Measurements from ENCODE around the gene F5. TPM values are rescaled to one million over a fixed set of nuclear protein-coding genes. Genes with fewer than 3 reads are reported as not detected.

Gene F5
- polyA plus RNA-seq, 3 donors = 6.5 to 14.5 (median 7.1) TPM

- H3K4me3 ChIP-seq (replicated peaks in 1 of 3; ENCODE audit: low read depth in 2 of 3, low read length in 3 of 3) = no peak overlapping the region
- H3K27ac Mint-ChIP-seq = no peak overlapping the region
- H3K27me3 ChIP-seq (ENCODE audit: control insufficient read depth in 2 of 2, insufficient read depth in 2 of 2, low read length in 2 of 2) = no peaks in the 10 kb centered on the region
- H3K4me2 ChIP-seq (replicated peaks; ENCODE audit: extremely low read depth, low read length, poor library complexity, severe bottlenecking) = no peak overlapping the region
- H3K27ac ChIP-seq (ENCODE audit: low read depth in 1 of 2, low read length in 2 of 2) = no peak overlapping the region
- H3K79me2 ChIP-seq (ENCODE audit: insufficient read depth, low read length) = no peaks in the 10 kb centered on the region
- no peak for DNase-seq
- H3K4me3 Mint-ChIP-seq = no peak overlapping the region
- H3K36me3 ChIP-seq (replicated peaks in 1 of 2; ENCODE audit: control insufficient read depth in 1 of 2, insufficient read depth in 2 of 2, low read length in 2 of 2) = no peaks in the 10 kb centered on the region
- H3K36me3 Mint-ChIP-seq = peaks cover 0 to 2% of the 10 kb centered on the region in 2 donors
- WGBS (ENCODE audit: insufficient coverage) = 75% methylated on average over 1 of the region's 3 CpGs
- no peaks in the 10 kb centered on the region for H3K9me3 Mint-ChIP-seq
- no peaks in the 10 kb centered on the region for H3K9me3 ChIP-seq (replicated peaks in 1 of 2; ENCODE audit: control insufficient read depth in 1 of 2, insufficient read depth in 1 of 2, low read length in 2 of 2)
- H3K4me1 ChIP-seq (ENCODE audit: control insufficient read depth in 1 of 2, insufficient read depth in 2 of 2, low read length in 2 of 2) = peaks cover 0 to 1% of the 10 kb centered on the region in 2 donors
- H4K20me1 ChIP-seq (ENCODE audit: insufficient read depth, low read length) = no peaks in the 10 kb centered on the region
- intact Hi-C loops (cut with micrococcal nuclease) = no loop called here
- peaks cover 2 to 4% (median 3%) of the 10 kb centered on the region in 3 donors for H3K27me3 Mint-ChIP-seq (ENCODE audit: low read depth in 3 of 3)
- no peak overlapping the region for H2AFZ ChIP-seq (ENCODE audit: insufficient read depth, low read depth, low read length, poor library complexity, severe bottlenecking)
- peaks cover 1% of the 10 kb centered on the region for H3K4me1 Mint-ChIP-seq
- H3K9ac ChIP-seq (ENCODE audit: insufficient read depth, low read length, poor library complexity, severe bottlenecking) = no peak overlapping the region
- TF ChIP-seq CTCF (IDR thresholded peaks at IDR 0.05) = no peak
Measured at GRCh38 chr1:169595764-169596711, 9.8 kb upstream of the F5 start.

- Mint-ChIP-seq H3K4me1 (no peaks in the 10 kb centered on the region), H3K4me3 (no peak overlapping the region), H3K27ac (no peak overlapping the region), H3K9me3 (no peaks in the 10 kb centered on the region), H3K36me3 (no peaks in the 10 kb centered on the region), H3K27me3 (ENCODE audit: low read depth in 3 of 3) (peaks cover 2 to 4% (median 3%) of the 10 kb centered on the region in 3 donors)
- Histone ChIP-seq H3K4me1 (ENCODE audit: control insufficient read depth in 1 of 2, insufficient read depth in 2 of 2, low read length in 2 of 2) (no peaks in the 10 kb centered on the region), H3K79me2 (ENCODE audit: insufficient read depth, low read length) (no peaks in the 10 kb centered on the region), H4K20me1 (ENCODE audit: insufficient read depth, low read length) (no peaks in the 10 kb centered on the region), H3K9ac (ENCODE audit: insufficient read depth, low read length, poor library complexity, severe bottlenecking) (no peak overlapping the region), H3K27ac (ENCODE audit: low read depth in 1 of 2, low read length in 2 of 2) (no peak overlapping the region), H3K4me3 (replicated peaks in 1 of 3; ENCODE audit: low read depth in 2 of 3, low read length in 3 of 3) (no peak overlapping the region), H2AFZ (ENCODE audit: insufficient read depth, low read depth, low read length, poor library complexity, severe bottlenecking) (no peak overlapping the region), H3K27me3 (ENCODE audit: control insufficient read depth in 2 of 2, insufficient read depth in 2 of 2, low read length in 2 of 2) (no peaks in the 10 kb centered on the region), H3K36me3 (replicated peaks in 1 of 2; ENCODE audit: control insufficient read depth in 1 of 2, insufficient read depth in 2 of 2, low read length in 2 of 2) (no peaks in the 10 kb centered on the region), H3K4me2 (replicated peaks; ENCODE audit: extremely low read depth, low read length, poor library complexity, severe bottlenecking) (no peak overlapping the region), H3K9me3 (replicated peaks in 1 of 2; ENCODE audit: control insufficient read depth in 1 of 2, insufficient read depth in 1 of 2, low read length in 2 of 2) (no peaks in the 10 kb centered on the region)
- no peak for DNase-seq
- 100% methylated on average over 1 of the region's 3 CpGs for WGBS (ENCODE audit: insufficient coverage)
- intact Hi-C loops (cut with micrococcal nuclease) = no loop called here
- no peak for TF ChIP-seq CTCF (IDR thresholded peaks at IDR 0.05)
Measured at GRCh38 chr1:169594391-169594790, 8.1 kb upstream of the F5 start.

All from CD14-positive monocyte (primary cell).